ENCODE data around the gene CCNF. TPM values are rescaled to one million over a fixed set of nuclear protein-coding genes. Genes with fewer than 3 reads are reported as not detected.

The CCNF gene
- total RNA-seq, 3 donors from 2014 or later, result 6.7 to 7.5 (median 7.4) TPM

DNA sequence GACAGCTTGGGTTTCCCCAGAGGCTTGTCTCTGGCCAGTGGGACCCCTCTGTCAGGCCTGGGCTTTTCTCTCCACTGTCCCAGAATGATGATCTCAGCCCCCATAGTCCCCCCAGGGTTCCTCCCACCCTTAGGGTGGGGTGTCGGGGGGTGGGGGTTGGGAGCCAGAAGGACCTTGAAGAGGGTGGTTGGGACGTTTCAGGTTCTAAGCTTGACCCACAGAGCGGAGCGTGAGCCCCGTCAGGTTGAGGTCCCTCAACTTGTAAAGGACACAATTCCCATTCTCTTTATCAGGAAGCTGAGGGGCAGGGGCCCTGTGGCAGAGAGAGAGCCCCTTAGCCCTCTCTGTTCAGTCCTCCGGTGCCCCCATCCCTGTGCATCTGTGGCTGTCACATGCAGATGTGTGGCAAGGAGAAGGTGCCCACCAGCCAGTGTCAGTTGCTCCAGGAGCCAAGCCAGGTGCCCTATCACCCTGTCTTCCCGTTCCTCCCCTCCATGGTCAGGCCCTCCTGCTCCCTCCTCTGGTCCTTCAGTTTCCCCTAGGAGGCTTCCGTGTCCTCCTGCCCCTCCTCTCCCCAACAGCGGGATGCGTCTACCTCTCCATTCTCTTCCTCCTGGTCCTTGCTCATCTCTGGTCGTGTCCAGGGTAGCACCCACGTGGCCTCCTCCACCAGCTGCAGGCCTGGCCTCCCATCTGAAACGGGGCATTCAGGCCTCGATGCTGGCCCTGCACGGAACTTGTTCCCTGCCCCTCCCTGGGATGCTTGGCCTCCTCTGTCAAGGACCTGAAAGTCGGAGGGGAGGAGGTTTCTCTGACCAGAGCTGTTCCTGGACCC, 40.4 kb downstream of the CCNF start:
- Mint-ChIP-seq H3K27me3 (ENCODE audit: low read depth) (peaks cover 36% of the 10 kb centered on the region), H3K9me3 (no peaks in the 10 kb centered on the region), H3K4me1 (ENCODE audit: low read depth) (peaks cover 8% of the 10 kb centered on the region), H3K4me3 (no peak overlapping the region), H3K36me3 (ENCODE audit: insufficient read depth) (no peaks in the 10 kb centered on the region)
- ATAC-seq (no peak), DNase-seq (no peak)

DNA sequence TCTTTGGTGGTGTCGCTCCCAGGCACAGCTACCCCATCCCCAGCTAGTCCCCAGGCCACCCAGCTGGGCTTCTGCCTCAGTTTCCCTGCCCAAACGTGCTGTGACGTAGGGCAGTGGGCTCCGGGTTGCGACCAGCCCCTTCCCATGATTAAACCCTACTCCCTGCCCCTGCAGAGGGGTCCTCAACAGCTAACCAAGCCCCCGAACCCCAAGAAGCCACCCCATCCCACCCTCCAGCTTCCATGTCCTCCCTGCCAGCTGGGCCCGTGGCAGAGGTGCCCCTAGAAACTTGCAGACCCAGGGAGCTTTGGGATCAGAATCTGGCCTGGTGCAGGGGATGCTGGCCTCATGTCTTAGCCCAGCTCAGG, 41.0 kb downstream of the CCNF start:
- no peak for ATAC-seq
- no peaks in the 10 kb centered on the region for H3K9me3 Mint-ChIP-seq
- DNase-seq, result no peak
- H3K27me3 Mint-ChIP-seq (ENCODE audit: low read depth), result peaks cover 36% of the 10 kb centered on the region
- peaks cover 8% of the 10 kb centered on the region for H3K4me1 Mint-ChIP-seq (ENCODE audit: low read depth)
- H3K36me3 Mint-ChIP-seq (ENCODE audit: insufficient read depth), result no peaks in the 10 kb centered on the region
- H3K4me3 Mint-ChIP-seq, result no peak overlapping the region

DNA sequence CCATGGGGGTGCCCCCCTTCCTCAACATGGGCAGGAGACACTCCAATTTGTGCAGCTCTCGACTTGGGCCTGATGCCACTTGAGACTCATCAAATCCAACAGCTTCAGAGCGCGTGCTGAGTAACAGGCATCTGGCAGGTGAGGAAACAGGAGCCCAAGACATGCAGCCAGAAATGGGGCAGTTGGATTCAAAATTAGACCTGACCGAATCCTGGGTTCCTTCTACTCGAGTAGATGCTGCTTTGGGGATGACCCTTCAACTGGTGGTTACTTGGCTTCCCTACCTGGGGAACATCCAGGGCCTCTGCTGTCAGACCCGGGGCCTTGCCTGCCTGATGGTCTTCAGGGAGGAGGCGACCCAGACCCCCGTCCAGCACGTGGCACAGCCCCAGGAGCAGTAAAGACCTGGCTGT, 41.4 kb downstream of the CCNF start:
- Mint-ChIP-seq H3K9me3 (no peaks in the 10 kb centered on the region), H3K27me3 (ENCODE audit: low read depth) (peaks cover 36% of the 10 kb centered on the region), H3K4me1 (ENCODE audit: low read depth) (peaks cover 8% of the 10 kb centered on the region), H3K4me3 (no peak overlapping the region), H3K36me3 (ENCODE audit: insufficient read depth) (no peaks in the 10 kb centered on the region)
- DNase-seq (no peak), ATAC-seq (no peak)

DNA sequence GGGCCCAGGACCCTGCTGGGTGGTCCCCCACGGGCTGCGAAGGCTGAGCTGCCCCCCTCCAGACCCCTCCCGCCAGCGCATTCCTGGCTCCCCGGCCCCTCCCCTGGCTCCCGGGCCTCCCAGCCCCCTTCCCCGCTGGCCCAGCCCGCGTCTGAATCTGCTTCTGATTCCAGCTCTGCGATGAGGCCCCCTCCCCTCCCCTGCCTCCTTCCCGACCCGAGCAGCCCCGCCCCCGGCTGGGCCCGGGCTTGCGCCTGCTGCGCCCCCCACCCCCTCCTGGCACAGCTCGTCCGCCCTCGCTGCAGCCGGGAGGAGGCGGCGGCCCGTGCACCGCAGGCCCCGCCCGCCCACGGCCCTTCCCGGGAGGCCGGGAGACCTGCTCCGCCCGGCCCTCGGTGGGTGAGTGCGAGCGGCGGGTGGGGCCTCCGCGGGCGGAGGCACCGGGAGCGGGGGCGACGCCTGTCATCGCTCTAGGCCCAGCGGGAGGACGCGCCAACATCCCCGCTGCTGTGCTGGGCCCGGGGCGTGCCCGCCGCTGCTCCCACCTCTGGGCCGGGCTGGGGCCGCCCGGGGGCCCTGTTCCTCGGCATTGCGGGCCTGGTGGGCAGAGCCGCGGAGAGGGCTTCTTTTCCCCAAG, 41.9 kb downstream of the CCNF start, which contains the start of gene NTN3:
Gene NTN3, plus strand, starts transcription at position 282 of the 637 bp plus-strand sequence. CDS start 405 bp downstream, outside the sequence.
- no peak for DNase-seq
- ATAC-seq, result no peak
- no peaks in the 10 kb centered on the region for H3K36me3 Mint-ChIP-seq (ENCODE audit: insufficient read depth)
- H3K9me3 Mint-ChIP-seq, result no peaks in the 10 kb centered on the region
- H3K4me3 Mint-ChIP-seq, result no peak within 1 kb of the TSS
- peaks cover 10% of the 10 kb centered on the region for H3K4me1 Mint-ChIP-seq (ENCODE audit: low read depth)
- peaks cover 36% of the 10 kb centered on the region for H3K27me3 Mint-ChIP-seq (ENCODE audit: low read depth)

DNA sequence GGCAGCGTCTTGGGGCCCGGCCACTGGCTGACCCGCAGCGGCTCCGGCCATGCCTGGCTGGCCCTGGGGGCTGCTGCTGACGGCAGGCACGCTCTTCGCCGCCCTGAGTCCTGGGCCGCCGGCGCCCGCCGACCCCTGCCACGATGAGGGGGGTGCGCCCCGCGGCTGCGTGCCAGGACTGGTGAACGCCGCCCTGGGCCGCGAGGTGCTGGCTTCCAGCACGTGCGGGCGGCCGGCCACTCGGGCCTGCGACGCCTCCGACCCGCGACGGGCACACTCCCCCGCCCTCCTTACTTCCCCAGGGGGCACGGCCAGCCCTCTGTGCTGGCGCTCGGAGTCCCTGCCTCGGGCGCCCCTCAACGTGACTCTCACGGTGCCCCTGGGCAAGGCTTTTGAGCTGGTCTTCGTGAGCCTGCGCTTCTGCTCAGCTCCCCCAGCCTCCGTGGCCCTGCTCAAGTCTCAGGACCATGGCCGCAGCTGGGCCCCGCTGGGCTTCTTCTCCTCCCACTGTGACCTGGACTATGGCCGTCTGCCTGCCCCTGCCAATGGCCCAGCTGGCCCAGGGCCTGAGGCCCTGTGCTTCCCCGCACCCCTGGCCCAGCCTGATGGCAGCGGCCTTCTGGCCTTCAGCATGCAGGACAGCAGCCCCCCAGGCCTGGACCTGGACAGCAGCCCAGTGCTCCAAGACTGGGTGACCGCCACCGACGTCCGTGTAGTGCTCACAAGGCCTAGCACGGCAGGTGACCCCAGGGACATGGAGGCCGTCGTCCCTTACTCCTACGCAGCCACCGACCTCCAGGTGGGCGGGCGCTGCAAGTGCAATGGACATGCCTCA, 42.6 kb downstream of the CCNF start:
- Mint-ChIP-seq H3K9me3 (no peaks in the 10 kb centered on the region), H3K36me3 (ENCODE audit: insufficient read depth) (no peaks in the 10 kb centered on the region), H3K4me1 (ENCODE audit: low read depth) (peaks cover 17% of the 10 kb centered on the region), H3K27me3 (ENCODE audit: low read depth) (peaks cover 34% of the 10 kb centered on the region), H3K4me3 (no peak overlapping the region)
- no peak for ATAC-seq
- DNase-seq, result no peak

DNA sequence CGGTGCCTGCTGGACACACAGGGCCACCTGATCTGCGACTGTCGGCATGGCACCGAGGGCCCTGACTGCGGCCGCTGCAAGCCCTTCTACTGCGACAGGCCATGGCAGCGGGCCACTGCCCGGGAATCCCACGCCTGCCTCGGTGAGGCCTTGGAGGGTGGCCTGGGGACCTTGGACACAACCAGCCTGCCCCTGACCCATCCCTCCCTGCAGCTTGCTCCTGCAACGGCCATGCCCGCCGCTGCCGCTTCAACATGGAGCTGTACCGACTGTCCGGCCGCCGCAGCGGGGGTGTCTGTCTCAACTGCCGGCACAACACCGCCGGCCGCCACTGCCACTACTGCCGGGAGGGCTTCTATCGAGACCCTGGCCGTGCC, 43.2 kb downstream of the CCNF start:
- no peaks in the 10 kb centered on the region for H3K9me3 Mint-ChIP-seq
- H3K4me1 Mint-ChIP-seq (ENCODE audit: low read depth), result peaks cover 17% of the 10 kb centered on the region
- H3K4me3 Mint-ChIP-seq, result no peak overlapping the region
- DNase-seq (no peak), ATAC-seq (no peak)
- H3K27me3 Mint-ChIP-seq (ENCODE audit: low read depth), result peaks cover 29% of the 10 kb centered on the region
- no peaks in the 10 kb centered on the region for H3K36me3 Mint-ChIP-seq (ENCODE audit: insufficient read depth)

DNA sequence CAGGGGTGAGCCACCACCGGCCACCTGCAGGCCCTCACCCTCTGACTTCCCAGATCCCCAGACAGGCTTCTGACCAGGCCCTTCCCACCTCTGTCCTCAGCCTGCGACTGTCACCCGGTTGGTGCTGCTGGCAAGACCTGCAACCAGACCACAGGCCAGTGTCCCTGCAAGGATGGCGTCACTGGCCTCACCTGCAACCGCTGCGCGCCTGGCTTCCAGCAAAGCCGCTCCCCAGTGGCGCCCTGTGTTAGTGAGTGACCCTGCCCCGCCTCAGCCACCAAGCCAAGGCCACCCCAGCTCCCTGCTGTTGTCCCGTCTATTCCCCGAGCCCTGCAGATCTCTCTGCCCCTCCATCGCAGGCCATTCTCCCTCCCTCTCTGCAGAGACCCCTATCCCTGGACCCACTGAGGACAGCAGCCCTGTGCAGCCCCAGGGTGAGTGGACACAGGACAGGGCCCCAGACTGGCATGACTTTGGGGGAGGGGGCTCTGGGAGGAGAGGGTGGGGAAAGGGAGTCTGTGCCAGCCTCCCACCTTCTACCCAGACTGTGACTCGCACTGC, 43.7 kb downstream of the CCNF start:
- peak overlapping the region; percentile 69 for H3K4me3 Mint-ChIP-seq
- H3K4me1 Mint-ChIP-seq (ENCODE audit: low read depth), result peaks cover 20% of the 10 kb centered on the region
- no peaks in the 10 kb centered on the region for H3K36me3 Mint-ChIP-seq (ENCODE audit: insufficient read depth)
- no peaks in the 10 kb centered on the region for H3K9me3 Mint-ChIP-seq
- peaks cover 29% of the 10 kb centered on the region for H3K27me3 Mint-ChIP-seq (ENCODE audit: low read depth)
- ATAC-seq (no peak), DNase-seq (no peak)

DNA sequence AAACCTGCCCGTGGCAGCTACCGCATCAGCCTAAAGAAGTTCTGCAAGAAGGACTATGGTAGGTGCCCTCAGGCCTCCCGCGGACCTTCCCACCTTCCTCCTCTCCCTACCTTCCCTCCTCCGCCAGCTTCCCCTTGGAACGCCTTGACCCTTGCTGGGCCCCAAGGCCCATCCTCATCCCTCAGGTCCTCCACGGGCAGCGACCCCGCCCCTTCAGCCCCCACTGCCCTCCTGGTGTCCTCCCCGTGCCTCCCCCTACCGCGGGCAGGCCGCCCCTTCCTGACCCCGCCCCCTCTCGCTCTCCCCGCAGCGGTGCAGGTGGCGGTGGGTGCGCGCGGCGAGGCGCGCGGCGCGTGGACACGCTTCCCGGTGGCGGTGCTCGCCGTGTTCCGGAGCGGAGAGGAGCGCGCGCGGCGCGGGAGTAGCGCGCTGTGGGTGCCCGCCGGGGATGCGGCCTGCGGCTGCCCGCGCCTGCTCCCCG, 44.2 kb downstream of the CCNF start:
- H3K9me3 Mint-ChIP-seq, result no peaks in the 10 kb centered on the region
- H3K4me3 Mint-ChIP-seq, result peak overlapping the region; percentile 69
- H3K4me1 Mint-ChIP-seq (ENCODE audit: low read depth), result peaks cover 20% of the 10 kb centered on the region
- peaks cover 26% of the 10 kb centered on the region for H3K27me3 Mint-ChIP-seq (ENCODE audit: low read depth)
- no peaks in the 10 kb centered on the region for H3K36me3 Mint-ChIP-seq (ENCODE audit: insufficient read depth)
- ATAC-seq (peak in 1 of 2 donors; percentile 0), DNase-seq (peak; percentile 21)

DNA sequence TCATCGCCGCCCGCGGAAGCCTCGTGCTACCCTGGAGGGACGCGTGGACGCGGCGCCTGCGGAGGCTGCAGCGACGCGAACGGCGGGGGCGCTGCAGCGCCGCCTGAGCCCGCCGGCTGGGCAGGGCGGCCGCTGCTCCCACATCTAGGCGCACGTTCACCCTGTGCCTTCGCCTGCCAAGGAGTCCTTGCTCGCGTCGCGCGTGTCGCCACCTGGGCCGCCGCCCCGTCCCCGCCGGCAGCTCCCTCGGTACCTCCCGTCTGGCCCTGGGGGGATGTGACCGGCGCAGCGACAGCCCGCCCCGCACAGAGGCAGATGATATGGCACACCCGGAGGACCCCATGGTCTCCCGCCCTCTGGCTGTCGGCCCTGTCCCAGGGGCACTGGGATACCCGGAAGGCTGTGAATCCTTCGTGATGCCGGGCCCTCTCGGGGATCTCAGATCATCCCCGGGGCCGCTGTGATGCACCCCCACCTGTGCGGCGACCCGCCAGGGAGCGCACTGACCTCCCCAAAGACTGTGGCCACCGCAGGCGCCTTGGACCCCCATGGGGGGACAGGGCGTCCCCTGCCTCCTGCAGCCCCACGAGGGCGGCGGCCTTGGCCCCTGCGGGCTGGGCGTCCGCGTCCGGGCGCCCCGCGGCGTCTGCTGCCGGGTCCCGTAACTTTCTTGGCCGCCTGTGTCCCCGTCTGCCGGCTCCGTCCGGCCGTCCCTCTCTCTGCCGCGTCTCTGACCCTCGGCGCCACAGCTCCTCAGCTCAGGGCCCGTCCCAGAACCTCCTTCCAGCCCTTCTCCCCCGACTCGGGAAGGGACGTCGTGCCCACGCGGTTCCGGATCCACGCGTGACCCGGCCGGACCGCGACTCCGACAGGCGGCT, 45.0 kb downstream of the CCNF start:
- H3K4me1 Mint-ChIP-seq (ENCODE audit: low read depth), result peaks cover 20% of the 10 kb centered on the region
- peak; percentile 64 to 66 for ATAC-seq
- H3K36me3 Mint-ChIP-seq (ENCODE audit: insufficient read depth), result no peaks in the 10 kb centered on the region
- H3K4me3 Mint-ChIP-seq, result peak overlapping the region; percentile 76
- peak; percentile 55 for DNase-seq
- peaks cover 23% of the 10 kb centered on the region for H3K27me3 Mint-ChIP-seq (ENCODE audit: low read depth)
- no peaks in the 10 kb centered on the region for H3K9me3 Mint-ChIP-seq

DNA sequence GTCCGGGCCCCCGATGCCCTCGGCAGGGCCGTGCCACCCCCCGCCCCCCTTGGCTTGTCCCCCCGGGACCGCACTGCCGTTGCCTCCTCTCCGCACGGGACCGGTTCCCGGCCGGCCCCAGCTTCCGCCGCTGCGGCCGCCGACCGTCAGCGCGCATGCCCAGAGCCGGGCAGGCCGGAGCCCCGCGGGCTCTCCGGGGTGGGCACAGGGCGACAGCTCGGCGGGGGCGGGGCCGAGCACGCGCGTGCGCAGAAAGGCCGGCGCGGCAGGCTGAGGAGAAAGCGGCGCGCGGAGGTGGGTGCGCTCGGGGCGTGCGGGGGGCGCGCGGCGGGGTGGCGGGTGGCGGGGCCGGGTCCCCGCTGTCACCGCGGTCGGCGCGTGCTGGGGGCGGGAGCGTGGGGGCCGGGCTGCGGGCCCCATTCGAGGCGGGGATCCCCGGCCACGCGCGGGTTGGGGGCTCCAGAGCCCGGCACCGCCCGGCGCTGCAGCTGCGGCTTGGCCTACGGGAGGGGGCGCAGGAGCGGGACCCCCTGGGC, 45.7 kb downstream of the CCNF start, which contains the start of gene TBC1D24:
Gene TBC1D24, plus strand, starts transcription at position 251 of the 536 bp plus-strand sequence. CDS start 21,022 bp downstream, outside the sequence.
- peaks cover 16% of the 10 kb centered on the region for H3K27me3 Mint-ChIP-seq (ENCODE audit: low read depth)
- peaks cover 17% of the 10 kb centered on the region for H3K4me1 Mint-ChIP-seq (ENCODE audit: low read depth)
- peak; percentile 72 to 75 for ATAC-seq
- H3K9me3 Mint-ChIP-seq, result no peaks in the 10 kb centered on the region
- no peaks in the 10 kb centered on the region for H3K36me3 Mint-ChIP-seq (ENCODE audit: insufficient read depth)
- peak within 1 kb of the TSS; percentile 76 for H3K4me3 Mint-ChIP-seq
- DNase-seq, result peak; percentile 71

DNA sequence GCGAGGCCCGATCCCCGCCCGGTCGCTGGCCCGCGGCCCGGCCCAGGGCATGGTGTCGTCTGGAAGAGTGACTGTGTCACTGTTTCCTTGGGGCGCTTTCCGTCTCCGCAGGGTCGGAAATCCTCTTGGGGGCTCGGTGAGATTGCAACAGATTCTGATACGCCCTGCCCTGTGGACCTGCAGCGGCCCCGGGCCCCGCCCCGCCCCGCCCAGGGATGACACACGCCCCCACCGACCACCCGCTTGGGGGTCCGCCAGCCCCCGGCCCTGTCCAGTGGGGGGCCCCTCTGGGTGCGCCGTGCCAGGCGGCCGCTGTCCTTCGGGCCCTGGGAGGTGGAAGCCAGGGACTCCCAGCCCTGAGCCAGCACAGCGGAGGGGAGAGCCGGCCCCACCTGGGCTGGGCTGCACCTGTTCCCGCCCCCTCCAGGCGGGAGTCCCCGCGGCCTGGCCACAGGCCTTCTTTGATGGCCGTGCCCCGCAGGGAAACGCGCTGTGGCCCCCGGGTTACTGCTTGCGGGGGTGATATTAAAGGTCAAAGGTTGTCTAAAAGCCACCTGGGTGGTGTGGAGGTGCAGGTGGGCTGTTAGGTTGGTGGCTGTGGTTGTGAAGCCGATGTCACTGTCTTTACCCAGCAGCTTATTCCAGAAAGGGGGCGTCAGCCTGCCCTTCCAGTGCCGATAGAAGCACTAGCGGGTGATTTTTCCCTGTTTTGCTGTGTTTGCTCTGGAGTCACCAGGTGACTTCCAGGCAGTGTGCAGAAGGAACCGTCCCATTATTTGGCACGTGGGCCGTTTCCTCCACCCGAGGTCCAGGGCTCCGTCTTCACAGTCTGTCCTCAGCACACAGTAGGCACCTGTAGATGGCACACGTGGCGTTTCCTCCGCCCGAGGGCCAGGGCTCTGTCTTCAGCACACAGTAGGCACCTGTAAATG, 46.4 kb downstream of the CCNF start:
- no peaks in the 10 kb centered on the region for H3K36me3 Mint-ChIP-seq (ENCODE audit: insufficient read depth)
- DNase-seq (peak; percentile 47), ATAC-seq (peak; percentile 29 to 30)
- H3K27me3 Mint-ChIP-seq (ENCODE audit: low read depth), result peaks cover 9% of the 10 kb centered on the region
- H3K4me3 Mint-ChIP-seq, result peak overlapping the region; percentile 71
- peaks cover 17% of the 10 kb centered on the region for H3K4me1 Mint-ChIP-seq (ENCODE audit: low read depth)
- H3K9me3 Mint-ChIP-seq, result no peaks in the 10 kb centered on the region

DNA sequence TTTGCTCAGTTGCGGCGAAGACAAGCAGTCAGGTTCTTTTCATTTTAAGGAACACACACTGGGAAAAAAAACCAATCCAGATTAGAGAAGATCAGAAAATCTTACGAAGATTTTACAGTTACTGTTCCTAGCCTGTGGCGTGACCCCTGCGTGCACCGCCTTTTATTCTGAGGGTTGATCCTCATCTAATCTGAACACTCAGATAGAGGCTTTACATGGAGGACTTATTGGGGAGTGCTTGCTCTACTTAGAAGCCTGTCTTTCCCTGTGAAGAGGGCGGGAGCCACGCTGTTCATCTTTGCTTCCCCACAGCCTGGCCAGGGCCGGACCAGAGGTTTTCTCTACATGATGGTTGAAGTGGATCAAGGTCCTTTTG, 47.1 kb downstream of the CCNF start:
- Mint-ChIP-seq H3K36me3 (ENCODE audit: insufficient read depth) (no peaks in the 10 kb centered on the region), H3K9me3 (no peaks in the 10 kb centered on the region), H3K4me3 (peak overlapping the region; percentile 71), H3K27me3 (ENCODE audit: low read depth) (peaks cover 8% of the 10 kb centered on the region), H3K4me1 (ENCODE audit: low read depth) (peaks cover 17% of the 10 kb centered on the region)
- ATAC-seq (no peak), DNase-seq (no peak)

Measured in activated T-cell treated with anti-CD3 and anti-CD28 coated beads, Interleukin-2, amount 50 U/mL, for 4 hours (primary cell).